GM12873 (cell line): Measurements from ENCODE around the gene FAM228B.

Experiments used
- TF ChIP-seq, protein P1 (sequence below): IDR thresholded peaks from 2 replicates; pipeline ENCODE4 v1.5.1; 2012; ENCODE audit warnings: low read depth, mild to moderate bottlenecking, moderate library complexity, low read length, control low read depth; ENCODE audit not compliant: insufficient read depth; ENCODE audit errors: missing control alignments

Gene FAM228B

GRCh38 chr2:24080701-24081100 is 42.6 kb upstream of the FAM228B start:
- TF ChIP-seq, protein P1, sequence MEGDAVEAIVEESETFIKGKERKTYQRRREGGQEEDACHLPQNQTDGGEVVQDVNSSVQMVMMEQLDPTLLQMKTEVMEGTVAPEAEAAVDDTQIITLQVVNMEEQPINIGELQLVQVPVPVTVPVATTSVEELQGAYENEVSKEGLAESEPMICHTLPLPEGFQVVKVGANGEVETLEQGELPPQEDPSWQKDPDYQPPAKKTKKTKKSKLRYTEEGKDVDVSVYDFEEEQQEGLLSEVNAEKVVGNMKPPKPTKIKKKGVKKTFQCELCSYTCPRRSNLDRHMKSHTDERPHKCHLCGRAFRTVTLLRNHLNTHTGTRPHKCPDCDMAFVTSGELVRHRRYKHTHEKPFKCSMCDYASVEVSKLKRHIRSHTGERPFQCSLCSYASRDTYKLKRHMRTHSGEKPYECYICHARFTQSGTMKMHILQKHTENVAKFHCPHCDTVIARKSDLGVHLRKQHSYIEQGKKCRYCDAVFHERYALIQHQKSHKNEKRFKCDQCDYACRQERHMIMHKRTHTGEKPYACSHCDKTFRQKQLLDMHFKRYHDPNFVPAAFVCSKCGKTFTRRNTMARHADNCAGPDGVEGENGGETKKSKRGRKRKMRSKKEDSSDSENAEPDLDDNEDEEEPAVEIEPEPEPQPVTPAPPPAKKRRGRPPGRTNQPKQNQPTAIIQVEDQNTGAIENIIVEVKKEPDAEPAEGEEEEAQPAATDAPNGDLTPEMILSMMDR: no peak

DNA sequence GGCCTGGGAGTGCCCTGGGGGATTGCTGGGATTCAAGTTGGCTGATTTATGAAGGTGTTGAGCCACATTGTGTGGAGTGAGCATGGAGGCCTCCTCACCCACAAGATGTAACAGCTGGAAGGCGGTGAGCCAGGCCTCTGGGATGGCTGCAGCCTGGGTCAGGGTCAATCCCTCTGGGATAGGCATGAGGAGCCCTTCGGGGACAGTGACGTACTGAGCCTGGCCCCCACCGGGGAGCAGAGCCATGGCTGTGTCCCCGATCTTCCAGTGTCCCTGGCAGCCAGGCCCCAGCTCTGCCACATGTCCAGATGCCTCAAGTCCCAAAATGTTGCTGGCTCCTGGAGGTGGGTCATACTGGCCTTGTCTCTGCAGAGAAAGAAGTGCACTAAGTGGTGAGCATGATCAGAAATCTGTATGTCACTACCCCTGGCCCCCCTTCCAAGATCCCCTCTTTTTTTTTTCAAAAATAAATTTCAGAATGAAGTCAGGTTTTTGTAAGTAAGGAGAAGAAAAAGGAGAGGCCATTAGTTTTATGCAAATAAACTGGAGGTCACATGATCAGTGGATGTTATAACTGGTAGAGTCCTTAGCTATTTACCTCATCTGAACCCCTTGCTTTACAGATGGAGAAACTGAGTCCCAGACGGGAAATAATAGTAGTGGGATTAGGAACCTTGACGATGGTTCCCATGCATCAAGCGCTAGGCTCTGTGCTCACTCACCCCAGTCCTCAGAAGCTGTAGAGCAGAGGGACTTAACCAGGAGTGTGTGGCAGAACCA is 40.3 kb upstream of the FAM228B start:
- TF ChIP-seq, protein P1: no peak

DNA sequence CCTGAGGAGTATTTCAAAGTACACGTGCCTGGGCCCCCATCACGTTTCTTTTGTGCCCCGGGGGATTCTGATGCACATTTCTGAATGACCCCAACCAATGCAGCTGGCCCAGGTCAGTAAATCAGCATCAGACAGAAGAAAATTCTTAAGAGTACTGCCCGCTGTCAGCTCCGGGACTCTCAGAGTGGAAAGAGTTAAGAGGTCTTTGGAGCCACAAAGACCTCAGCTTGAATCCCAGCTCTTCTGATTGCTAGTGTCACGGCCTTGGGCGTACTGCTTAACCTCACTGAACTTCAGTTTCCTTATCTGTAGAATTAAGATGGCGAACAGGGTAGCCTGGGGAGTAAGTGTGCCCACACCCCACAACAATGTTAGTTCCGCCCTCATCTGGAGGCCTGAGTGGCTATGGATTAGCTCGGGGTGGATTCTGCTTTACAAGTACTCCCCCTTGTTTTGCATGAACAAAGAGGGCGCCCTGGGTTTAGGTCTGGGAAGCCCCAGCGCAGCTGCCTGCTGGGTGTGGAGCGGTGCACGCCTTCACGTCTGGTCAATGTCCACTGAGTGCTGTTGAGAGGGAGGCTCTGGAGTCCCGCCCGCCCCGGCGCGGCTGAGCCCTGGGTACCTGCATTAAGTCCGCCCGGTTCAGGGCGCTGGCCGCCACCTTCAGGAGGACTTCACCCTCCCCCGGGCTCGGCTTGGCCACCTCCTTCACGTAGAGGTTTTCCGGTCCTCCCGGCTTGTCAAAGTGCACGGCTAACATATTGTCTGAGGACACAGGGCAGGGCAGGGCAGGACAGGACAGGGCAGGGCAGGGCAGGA is 39.5 kb upstream of the FAM228B start:
- TF ChIP-seq, protein P1: no peak

- TF ChIP-seq, protein P1: peak; percentile 88
These were observed 38.7 kb upstream of the FAM228B start, which contains the start of gene TP53I3 for GRCh38 chr2:24084386-24085199. Gene TP53I3 (minus strand): TSS chr2:24084834. CDS start chr2:24084326, 508 bp downstream.

DNA sequence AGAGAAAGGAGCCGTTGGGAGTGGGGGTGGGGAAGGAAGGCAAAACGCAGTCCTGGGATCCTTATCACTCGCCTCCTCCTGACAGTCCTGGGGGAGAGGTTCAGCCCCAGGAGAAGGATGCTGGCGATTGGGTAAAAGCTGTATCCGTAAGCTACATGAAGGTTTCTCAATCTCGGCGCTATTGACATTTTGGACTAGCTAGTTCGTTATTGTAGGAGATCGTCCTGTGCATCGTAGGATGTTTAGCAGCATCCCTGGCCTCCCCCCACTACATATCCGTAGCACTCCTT is 38.1 kb upstream of the FAM228B start:
- TF ChIP-seq, protein P1: no peak

GRCh38 chr2:24086241-24086640 is 37.0 kb upstream of the FAM228B start:
- TF ChIP-seq, protein P1: no peak

GRCh38 chr2:24087032-24087431 is 36.2 kb upstream of the FAM228B start:
- TF ChIP-seq, protein P1: no peak
